Astrocyte of the spinal cord (primary cell): ENCODE data around the gene SPCS3.
"Not testable (repeated sequence)": the region's sequence is repeated elsewhere in the genome, so short reads cannot be mapped to it uniquely, and the experiment has no call there.

ENCODE experiments used
- DNase-seq: peaks from one replicate; pipeline ENCODE4 v3.0.0; 2011; ENCODE audit warnings: low read depth, low spot score
- H3K4me3 ChIP-seq: 2 replicates; pipeline ENCODE4 v1.5.1; 2011; ENCODE audit warnings: low read depth, mild to moderate bottlenecking, low read length, moderate library complexity
- CTCF ChIP-seq: IDR thresholded peaks from 2 replicates; pipeline ENCODE4 v1.5.1; 2012; ENCODE audit warnings: low read depth, mild to moderate bottlenecking, low read length, inconsistent platforms
- in situ Hi-C: cut with HindIII; loops from 2 replicates; pipeline ENCODE4 v1.10.0; 2017; ENCODE audit warnings: low sequenced_read_pairs

Gene SPCS3

DNA sequence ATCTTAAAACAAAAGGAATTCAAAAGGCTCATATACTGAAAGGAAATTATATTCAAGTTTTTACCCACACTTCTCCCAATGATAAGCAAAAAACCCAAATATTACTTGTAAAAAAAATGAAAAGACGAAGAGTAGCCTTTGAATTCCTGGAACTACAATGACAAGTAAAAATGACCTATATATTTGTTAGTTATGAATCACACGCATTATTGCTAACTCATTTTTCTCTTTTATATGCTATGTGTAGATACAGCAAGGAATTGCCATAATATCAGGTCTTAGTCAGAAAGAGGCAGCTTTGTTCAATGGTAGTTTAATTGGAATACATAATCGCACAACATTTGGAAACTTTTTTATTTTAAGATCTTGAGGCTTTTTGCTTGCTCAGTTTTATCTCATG is 28.0 kb upstream of the SPCS3 start:
- TF ChIP-seq CTCF: no peak
- no peak for DNase-seq
- H3K4me3 ChIP-seq: no peak overlapping the region
- in situ Hi-C loops: no loop called here

GRCh38 chr4:176292920-176293319 is 26.8 kb upstream of the SPCS3 start:
- no peak overlapping the region for H3K4me3 ChIP-seq
- in situ Hi-C loops: no loop called here
- no peak for TF ChIP-seq CTCF
- DNase-seq: no peak

GRCh38 chr4:176293660-176294059 is 26.1 kb upstream of the SPCS3 start:
- in situ Hi-C loops: no loop called here
- DNase-seq: no peak
- no peak overlapping the region for H3K4me3 ChIP-seq
- TF ChIP-seq CTCF: no peak

- DNase-seq, in situ Hi-C loops: not testable (repeated sequence)
These were observed 23.9 kb upstream of the SPCS3 start for GRCh38 chr4:176295907-176296306.

DNA sequence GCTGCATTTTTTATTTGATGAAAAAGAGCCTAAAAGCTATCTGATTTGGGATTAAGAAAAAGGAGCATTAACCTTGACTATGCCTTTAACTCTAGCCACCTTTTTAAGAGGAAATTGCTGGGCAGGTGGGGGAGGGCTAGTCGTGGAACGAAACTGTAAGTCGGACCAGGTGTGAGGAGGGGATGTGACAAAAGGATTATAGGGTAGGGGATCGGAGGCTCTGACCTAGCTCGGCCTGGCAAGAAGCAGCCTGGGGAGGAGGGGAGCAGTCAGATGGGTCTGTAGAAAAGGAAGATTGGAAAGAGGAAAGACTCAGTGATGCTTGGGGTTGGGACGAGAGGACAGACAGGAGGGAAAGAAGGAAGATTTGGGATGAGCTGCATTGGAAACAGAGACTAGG is 21.1 kb upstream of the SPCS3 start:
- no peak overlapping the region for H3K4me3 ChIP-seq
- no peak for DNase-seq
- no peak for TF ChIP-seq CTCF
- in situ Hi-C loops: no loop called here

More at GRCh38 chr4:176295907-176296306, 23.9 kb upstream of the SPCS3 start:
- not testable (repeated sequence) for H3K4me3 ChIP-seq

- no peak for TF ChIP-seq CTCF
- in situ Hi-C loops: no loop called here
- H3K4me3 ChIP-seq: no peak overlapping the region
These were observed 19.7 kb upstream of the SPCS3 start for GRCh38 chr4:176300036-176300435.

DNA sequence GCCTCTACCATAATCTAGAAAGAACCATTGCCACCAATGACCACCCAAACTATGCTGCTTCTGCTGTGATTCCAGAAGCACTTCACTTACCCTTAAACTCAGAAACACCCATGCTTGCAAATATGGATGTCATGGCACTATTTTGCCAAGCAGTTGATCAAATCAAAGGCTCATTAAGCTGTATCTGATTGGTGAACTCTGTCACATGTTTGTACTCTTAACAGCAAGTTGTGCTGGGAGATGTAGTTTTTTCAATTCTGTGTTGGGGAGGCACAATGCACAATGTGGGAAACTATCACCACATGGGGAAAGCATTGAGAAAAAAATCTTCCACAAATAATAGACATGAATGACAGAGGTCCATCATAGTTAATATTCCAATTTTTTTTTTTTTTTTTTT is 19.2 kb upstream of the SPCS3 start:
- TF ChIP-seq CTCF: no peak
- in situ Hi-C loops: no loop called here
- no peak for DNase-seq
- no peak overlapping the region for H3K4me3 ChIP-seq

More at GRCh38 chr4:176300036-176300435, 19.7 kb upstream of the SPCS3 start:
- no peak for DNase-seq
